ENCODE data around the gene CHRNB1.

Gene CHRNB1

DNA sequence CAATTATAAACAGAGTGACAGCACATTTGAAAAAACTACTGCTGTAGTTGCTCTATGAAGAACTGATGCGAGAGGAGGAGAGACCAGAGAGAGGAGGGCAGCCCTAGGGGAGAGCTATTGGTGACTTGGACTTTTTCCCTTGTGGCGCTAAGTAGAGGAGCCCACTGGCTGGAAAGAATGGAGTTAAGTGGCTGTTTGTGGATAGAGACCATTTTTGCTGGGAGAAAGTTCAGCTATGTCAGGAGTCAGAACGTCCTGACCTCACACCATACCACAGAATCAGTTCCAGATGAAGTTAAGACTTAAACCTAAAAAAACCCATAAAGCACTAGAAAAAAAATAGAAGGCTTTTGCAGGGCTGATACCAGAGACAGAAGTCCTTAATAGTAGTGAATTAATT lies 41.3 kb downstream of the CHRNB1 start:
- DNase-seq = no peak

DNA sequence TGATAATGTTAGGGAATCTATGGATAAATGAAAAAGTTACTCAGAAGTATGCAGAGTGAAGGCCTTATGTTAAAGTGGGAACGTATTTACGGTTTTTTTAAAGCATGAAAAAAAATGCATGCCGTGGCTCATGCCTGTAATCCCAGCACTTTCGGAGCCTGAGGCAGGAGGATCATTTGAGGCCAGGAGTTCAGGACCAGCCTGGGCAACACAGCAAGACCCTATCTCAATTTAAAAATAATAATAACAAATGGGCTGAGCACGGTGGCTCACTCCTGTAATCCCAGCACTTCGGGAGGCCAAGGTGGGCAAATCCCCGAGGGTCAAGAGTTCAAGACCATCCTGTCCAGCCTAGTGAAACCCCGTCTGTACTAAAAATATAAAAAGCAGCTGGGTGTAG lies 45.3 kb downstream of the CHRNB1 start:
- no peak for DNase-seq

DNA sequence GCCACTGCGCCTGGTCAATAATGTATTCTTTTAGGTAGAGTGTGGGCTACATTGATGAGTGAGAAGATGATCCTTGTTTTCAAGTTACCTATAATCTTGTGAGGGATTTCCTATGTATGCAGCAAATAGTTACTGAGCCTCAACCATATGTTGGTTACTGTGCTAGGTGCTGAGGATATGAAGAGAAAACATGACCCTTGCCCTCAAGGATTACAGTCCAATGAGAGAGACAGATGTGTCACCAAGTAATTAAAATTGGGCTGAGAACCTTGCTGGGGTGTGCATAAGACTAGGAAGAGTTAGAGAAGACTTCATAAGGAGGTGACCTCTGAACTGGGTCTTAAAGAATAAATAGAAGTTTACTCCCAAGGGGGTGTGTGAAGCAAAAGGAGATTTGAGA lies 46.7 kb downstream of the CHRNB1 start:
- no peak for DNase-seq

DNA sequence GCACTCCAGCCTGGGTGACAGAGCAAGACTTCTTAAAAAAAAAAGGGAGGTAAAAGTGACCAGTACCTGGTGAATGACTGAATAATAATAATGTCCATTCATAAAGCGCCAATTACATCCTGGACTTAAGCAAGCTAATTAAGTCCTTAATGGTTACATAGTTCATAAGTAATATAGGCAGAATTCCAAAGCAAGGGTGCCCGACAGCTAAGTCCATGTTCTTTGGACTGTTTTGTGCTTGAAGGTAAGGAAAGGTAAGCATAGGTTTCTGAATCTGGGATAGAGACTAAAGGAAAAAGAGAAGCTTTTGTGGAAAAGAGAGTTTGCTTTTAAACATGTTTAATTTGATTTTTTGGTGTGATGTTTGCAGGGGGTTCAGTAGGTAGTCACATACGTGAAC lies 49.1 kb downstream of the CHRNB1 start:
- no peak for DNase-seq

DNA sequence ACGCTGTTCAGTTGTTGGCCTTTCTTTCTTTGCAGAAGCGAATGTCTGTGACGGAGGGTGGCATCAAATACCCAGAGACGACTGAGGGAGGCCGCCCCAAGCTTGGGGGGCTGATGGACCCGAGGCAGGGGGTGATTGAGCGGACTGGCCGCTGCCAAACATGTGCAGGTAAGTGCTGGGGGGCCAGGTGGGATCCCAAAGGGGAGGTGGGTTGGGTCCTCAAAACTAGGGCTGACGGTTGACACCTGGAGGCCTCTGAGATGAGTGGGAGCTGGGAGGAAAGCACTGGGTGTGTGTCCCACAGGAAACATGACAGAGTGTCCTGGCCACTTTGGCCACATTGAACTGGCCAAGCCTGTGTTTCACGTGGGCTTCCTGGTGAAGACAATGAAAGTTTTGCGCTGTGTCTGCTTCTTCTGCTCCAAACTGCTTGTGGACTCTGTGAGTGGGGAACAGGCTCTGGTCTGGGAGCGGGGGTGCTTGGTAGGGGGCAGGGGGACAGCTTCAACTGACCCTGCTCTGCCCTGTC lies 51.1 kb downstream of the CHRNB1 start:
- DNase-seq = no peak

DNA sequence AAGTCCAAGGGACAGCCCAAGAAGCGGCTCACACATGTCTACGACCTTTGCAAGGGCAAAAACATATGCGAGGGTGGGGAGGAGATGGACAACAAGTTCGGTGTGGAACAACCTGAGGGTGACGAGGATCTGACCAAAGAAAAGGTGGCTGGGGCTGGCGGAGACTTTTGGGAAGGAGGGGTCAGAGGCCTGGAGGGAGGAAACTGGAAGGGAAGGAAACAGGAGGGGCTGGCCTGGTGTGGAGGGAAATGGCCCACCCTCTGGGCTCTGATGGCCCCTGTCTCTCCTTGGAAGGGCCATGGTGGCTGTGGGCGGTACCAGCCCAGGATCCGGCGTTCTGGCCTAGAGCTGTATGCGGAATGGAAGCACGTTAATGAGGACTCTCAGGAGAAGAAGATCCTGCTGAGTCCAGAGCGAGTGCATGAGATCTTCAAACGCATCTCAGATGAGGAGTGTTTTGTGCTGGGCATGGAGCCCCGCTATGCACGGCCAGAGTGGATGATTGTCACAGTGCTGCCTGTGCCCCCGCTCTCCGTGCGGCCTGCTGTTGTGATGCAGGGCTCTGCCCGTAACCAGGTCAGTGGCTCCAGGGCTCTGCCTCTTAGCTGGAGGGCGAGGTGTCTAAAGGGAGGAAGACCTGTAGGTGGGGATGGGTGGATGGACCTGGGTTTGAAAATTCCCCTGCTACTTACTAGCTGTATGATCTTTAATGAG lies 51.8 kb downstream of the CHRNB1 start:
- DNase-seq = no peak

DNA sequence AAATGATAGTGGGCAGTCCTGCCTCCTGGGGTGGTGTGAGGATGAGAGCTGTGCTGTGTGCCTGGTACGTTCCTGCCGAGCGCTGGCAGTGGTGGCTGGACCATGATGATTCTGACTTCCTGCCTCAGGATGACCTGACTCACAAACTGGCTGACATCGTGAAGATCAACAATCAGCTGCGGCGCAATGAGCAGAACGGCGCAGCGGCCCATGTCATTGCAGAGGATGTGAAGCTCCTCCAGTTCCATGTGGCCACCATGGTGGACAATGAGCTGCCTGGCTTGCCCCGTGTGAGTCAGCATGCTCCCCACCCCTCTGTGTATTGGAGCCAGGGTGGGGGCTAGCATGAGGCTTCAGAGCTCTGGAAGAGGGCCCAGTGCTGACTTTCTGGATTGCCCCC lies 52.4 kb downstream of the CHRNB1 start:
- DNase-seq = no peak

DNA sequence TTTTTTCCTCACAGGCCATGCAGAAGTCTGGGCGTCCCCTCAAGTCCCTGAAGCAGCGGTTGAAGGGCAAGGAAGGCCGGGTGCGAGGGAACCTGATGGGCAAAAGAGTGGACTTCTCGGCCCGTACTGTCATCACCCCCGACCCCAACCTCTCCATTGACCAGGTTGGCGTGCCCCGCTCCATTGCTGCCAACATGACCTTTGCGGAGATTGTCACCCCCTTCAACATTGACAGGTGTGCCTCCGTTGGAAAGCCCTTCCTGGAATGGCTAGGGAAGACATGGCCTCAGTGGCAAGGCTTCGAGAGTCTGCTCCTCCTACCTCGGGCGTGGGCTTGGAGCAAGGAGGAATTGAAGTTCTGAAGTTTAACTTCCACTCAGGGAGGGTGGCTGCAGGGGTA lies 52.8 kb downstream of the CHRNB1 start:
- no peak for DNase-seq

DNA sequence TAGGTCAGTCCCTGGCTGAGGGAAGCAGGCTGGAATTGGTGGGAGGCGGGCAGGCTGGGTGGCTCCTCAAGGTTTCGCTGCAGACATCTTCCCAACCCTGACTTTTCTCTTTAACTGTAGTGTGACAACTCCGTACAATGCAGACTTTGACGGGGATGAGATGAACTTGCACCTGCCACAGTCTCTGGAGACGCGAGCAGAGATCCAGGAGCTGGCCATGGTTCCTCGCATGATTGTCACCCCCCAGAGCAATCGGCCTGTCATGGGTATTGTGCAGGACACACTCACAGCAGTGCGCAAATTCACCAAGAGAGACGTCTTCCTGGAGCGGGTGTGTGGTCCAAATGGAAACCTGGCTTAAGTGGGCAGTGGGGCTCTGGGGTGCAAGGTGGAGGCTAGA lies 54.3 kb downstream of the CHRNB1 start:
- no peak for DNase-seq

DNA sequence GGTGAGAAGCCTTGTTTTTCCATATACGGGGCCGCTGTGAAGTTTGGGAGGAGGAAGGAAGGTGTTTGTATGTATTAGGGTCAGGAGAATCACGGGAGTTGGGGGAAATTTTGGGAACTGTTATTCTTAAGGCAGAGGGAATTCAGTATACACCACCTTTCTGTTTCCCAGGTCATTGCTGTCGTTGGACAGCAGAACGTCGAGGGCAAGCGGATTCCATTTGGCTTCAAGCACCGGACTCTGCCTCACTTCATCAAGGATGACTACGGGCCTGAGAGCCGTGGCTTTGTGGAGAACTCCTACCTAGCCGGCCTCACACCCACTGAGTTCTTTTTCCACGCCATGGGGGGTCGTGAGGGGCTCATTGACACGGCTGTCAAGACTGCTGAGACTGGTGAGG lies 56.9 kb downstream of the CHRNB1 start:
- DNase-seq = no peak

DNA sequence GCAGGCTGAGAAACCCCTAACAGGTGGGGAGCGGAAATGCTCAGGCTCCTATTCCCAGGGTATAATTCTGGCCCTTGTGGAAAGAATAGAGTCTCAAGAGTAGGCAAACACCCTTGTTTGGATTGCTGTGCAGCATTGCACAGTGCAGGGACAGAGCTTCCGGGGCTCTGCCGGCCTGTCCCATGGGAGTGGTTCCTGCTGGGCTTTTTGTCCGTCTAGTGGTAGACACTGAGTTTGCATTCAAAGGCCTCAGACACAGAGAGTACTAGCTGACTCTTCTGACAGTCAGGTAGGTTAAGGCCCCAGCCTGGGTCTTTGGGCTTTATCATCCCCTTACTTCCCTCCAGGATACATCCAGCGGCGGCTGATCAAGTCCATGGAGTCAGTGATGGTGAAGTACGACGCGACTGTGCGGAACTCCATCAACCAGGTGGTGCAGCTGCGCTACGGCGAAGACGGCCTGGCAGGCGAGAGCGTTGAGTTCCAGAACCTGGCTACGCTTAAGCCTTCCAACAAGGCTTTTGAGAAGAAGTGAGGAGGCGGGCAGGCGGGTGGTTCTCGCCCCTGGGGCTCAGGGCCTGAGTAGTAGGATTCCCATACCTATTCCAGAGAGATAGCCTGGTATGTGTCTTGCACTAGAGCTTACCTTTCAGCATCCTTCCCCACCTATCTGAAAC lies 57.4 kb downstream of the CHRNB1 start:
- no peak for DNase-seq

DNA sequence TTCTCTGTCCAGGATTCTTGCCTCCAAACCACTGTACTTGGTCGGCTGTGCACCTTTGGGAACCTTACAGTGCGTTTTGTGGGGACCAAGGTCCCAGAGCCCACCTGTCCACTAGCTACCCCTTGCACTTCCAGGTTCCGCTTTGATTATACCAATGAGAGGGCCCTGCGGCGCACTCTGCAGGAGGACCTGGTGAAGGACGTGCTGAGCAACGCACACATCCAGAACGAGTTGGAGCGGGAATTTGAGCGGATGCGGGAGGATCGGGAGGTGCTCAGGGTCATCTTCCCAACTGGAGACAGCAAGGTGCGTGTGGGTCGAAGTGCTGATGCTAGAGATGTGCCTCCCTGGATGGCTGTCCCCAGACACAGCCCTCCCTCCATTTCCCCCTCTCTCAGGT lies 58.1 kb downstream of the CHRNB1 start:
- DNase-seq = no peak

DNA sequence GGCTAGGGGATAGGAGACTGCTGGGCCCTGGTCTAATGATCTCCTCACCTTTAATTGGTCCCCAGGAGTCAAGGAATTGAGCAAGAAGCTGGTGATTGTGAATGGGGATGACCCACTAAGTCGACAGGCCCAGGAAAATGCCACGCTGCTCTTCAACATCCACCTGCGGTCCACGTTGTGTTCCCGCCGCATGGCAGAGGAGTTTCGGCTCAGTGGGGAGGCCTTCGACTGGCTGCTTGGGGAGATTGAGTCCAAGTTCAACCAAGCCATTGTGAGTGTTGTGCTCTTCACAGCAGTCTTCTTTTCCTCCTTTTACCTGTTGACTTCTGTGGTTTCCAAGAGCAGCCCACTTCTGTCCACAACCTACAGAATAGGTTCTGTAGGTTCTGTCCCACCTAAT lies 58.7 kb downstream of the CHRNB1 start:
- DNase-seq = no peak
